HG02610 (cell line): Measurements from ENCODE around the gene ATP8A2.
"Not testable (repeated sequence)": the region's sequence is repeated elsewhere in the genome, so short reads cannot be mapped to it uniquely, and the experiment has no call there.

Source experiments
- ATAC-seq: cut with Tn5 transposase; IDR thresholded peaks from one replicate; pipeline ENCODE4 v1.9.1; 2021; ENCODE audit warnings: mild to moderate bottlenecking, moderate library complexity; ENCODE audit not compliant: unreplicated experiment

The ATP8A2 gene

DNA sequence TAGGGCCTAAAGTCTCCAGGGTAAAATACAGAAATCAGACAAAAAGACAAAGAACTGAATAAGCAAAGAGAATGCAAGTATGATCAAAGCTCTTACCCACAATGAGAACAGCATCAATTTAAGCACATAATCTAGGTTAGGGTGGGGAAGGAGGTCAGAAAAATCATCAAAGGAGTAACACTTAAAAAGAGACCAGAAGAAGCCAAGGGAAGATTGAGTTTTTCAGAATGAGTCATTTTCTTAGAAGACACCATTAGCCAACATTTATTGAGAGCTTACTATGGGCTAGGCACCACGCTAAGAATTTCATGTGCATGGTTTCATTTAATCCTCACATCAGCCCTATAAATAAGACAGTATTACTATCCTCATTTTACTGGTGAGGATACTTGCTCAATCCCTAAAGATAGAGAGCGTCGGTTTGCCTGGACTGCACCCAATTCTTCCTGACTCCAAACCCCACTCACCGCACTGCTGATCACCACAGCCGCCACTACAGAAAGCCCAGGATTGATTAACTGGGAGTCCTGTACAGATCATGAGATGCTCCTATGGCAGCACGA is 681.7 kb downstream of the ATP8A2 start:
- ATAC-seq: no peak

DNA sequence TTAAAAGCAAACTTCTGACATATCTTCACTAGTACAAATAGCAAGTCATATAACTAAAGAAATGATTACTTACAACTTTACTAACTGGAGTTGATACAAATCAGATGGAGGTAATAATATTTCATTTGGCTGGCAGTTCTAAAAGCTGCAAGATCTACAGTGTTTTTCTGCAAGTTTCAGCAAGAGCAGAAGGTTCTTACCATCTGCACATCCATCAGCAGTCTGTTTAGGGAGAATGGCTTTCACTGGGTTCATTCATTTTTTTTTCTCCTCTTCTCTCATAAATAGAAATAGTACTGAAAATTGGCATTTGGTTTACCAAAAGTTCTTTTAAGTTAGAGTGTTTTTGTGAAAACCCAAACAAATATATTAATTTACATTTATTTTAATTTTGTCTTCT is 683.1 kb downstream of the ATP8A2 start:
- no peak for ATAC-seq

DNA sequence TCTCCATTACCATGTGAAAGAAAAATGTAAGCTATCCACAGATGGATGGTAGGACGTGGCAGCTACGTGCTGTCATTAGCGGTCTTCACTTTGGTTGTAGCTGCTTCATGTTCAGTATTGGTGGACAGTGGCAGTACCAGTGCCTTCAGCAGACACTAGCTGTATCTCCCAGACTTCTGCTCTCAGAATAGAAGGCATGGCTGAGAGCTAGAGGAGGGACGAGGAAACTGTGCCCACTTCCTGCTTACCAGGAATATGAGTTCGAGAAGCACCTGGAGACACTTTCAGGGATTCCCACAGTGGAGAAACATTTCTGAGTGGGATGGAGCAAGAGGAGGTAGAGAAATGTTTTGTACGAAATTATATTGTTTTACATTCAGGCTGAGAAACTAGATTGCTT is 686.9 kb downstream of the ATP8A2 start:
- no peak for ATAC-seq

DNA sequence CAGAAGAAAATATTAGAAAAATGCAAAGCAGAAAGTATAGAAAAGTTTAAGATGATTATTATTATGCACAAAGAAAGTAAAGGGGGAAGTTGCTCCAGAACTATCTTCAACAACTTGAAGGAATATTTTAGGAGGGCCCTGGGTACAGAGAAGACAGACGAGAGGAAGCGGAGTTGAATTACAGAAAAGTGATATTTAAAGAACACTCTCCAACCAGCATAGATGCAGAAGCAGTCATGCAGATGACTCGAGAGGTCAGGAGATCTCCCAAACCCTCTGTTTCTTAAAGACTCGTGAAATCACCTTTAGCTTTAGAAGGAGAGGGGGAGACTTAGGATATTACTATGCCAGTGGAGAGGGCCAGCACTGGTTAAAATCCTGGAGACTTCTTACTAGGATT is 688.6 kb downstream of the ATP8A2 start:
- no peak for ATAC-seq

DNA sequence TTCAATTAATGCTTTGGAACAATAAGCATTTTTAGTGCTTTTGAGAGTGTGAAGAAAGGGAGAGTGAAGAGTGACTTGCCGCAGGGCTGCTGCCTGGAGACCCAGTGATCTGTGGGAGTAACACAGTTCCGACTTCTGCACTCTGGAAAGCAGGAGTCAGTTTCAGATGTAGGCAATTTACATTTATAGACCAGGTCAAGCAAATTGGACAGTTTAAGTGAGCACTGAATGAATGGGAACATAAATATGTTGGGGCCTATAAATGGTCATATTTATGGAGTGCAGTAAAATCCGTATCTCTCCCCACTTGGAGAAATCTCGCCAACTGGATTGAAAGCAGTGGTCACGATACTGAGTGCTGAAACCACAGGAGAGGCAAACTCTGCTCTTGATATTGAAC is 689.5 kb downstream of the ATP8A2 start:
- no peak for ATAC-seq

DNA sequence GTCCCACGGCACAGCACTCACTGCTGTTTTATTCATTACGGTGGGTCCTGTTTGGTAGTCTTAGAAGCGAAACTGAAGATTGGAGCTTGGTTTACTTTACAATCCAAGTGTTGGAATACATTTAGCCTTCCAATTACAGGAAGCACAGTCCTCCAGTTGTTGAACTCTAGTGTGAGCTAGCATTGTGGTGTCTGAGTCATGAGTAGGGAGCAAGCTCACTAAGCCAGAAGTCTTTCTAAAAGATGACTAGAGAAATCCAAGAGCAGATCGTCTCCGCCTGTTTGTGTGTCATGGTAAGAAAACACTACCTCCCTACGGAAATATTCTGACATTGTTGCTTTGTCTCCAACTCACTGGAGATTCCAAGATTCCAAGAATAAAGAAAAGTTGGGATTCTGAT is 690.2 kb downstream of the ATP8A2 start:
- no peak for ATAC-seq

DNA sequence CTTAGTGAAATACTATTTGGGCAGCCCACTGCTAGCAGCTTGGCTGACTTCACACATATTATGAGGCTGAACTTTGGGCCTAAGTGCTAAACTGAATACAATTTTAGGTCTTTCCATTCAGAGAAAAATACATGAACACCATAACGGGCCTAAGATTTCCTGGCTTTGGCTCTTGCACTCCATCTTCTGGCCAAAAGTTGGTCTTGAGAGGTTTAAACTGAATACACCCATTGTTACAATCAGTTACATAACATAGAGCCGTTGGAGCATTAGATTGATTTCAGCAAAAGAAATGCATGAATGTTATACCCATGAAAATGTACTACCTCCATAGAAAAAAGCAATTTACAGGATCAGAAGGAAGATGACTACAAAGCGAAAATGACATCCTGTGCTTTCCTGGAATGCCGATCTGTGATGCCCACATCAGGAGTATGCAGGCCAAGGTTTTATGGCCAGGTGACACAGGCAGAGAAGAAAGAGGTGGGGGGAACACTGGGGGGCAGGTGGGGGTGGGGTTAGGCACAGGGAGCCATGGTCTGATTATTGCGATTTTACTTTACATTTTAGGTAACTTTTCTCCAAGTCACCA is 691.2 kb downstream of the ATP8A2 start:
- no peak for ATAC-seq

DNA sequence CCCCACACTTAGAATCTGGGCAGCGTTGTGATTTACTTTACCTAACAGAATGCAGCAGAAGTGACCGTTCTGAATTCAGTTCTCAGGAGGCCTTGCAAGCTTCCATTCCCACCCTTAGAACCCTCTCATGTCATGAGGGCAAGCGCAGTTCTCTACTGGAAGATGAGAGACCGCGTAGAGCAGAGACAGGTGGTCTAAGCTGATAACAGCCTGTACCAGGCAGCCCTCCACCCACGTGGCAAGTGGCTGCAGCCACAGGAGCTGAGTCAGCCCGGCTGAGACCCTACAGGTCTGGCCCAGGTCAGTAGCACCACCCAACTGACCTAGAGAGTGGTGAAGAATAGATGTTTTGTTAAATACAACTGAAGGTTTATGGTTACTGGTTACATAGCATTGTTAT is 694.7 kb downstream of the ATP8A2 start:
- not testable (repeated sequence) for ATAC-seq

DNA sequence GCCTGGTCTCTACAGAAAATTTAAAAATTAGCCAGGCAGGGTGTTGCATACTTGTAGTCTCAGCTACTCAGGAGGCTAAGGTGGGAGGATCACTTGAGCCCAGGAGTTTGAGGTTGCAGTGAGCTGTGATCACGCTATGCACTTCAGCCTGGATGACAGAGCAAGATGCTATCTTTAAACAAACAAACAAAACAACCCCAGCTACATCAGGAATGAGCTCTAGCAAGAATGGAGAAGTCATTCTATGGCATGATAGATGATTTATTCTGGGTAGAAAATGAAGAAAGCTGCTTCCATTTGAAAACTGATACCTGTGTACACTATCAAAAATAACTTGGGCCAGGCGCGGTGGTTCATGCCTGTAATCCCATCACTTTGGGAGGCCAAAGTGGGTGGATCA is 695.8 kb downstream of the ATP8A2 start:
- no peak for ATAC-seq

DNA sequence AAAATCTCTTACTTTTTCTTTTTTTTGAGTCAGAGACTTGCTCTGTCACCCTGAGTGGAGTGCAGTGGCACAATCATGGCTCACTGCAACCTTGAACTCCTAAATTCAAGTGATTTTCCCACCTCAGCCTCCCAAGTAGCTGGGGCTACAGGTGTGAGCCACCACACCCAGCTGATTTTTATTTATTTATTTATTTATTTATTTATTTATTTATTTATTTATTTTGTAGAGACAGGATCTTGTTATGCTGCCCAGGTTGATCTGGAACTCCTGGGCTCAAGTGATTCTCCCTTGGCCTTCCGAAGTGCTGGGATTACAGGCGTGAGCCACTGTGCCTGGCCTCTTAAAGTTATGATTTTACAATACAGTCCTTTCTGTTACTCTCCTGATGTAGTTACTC is 696.6 kb downstream of the ATP8A2 start:
- ATAC-seq: not testable (repeated sequence)

DNA sequence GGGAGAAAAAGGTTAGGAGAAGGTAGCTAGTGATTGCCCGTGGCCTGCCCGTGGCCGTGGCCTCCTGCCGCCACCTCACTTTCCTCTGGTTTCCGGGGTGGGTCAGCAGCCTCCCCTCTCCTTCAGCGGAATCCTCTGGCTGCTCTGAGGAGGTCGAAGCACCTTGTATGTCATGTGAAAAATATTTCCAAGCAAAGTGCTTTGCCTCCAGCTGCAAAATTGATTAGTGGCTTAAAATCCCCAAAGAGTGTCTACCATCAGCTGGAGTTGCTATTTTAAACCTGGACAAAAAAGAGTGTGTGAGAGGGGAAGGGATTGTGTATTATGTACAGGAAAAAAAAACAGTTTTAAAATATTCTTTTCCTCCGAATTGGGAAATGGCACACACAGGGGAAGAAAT is 697.9 kb downstream of the ATP8A2 start:
- ATAC-seq: not testable (repeated sequence)

DNA sequence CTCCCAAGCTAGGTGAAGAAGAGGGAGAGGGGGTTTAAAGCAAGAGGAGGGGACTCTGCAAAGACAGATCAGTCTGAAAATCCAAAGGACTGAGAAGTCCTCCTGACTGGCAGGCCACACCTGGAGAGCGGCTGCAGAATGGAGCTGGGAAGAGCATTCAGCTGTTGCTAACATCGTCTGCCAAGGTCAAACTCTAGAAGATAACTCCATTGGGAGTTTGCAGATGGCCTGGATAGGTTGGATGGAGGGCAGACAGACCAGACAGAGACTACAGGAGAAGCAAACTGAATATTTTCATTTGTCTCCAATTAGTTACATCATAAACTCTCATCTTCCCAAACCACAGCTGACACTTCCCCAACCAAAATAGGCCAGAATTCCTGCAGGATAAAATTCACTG is 699.9 kb downstream of the ATP8A2 start:
- ATAC-seq: no peak

DNA sequence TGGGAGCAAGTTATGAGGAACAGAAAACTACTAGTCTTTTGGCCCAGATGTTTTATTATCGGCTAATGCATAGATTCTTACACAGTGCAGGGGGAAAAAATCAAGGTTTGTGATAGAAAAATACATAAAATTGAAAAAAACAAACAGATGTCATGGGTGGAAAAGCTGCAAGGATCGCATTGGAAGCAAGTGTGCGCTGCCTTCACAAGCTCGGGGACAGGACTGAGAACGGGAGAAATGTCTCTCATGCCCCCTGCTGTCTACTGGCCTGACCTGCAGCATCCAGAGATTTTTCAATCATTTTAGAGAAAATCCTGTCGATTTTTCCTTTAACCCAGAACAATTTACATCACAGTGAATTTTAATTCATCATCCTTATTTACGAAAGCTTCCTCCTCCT is 700.6 kb downstream of the ATP8A2 start:
- ATAC-seq: not testable (repeated sequence)

DNA sequence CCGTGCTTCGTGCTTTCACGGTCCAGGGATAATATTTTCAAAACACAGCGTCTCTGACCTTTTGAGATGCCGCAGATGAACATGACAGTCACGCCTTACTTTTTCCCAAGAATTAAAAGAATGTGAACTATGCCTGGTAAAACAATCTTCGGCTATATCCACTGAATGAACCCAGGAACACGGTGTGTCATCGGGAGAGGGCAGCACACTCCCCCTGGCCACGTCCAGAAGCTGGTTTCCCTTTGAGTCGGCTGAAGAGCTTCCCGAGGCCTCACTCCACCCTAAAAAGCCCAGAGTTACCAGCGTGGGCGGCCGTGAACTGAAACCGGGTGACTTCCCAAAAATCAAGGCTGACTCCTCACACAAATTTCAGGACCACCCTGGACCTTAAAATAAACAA is 702.9 kb downstream of the ATP8A2 start:
- ATAC-seq: no peak
